Ammon's horn (tissue), 1 donor: Measurements from ENCODE around the gene IGSF21.
"Not testable (repeated sequence)": the region's sequence is repeated elsewhere in the genome, so short reads cannot be mapped to it uniquely, and the experiment has no call there.

Source experiments
- DNase-seq: peaks from one replicate; pipeline ENCODE4 v3.0.0-alpha.2; 2016; ENCODE audit warnings: low spot score

The IGSF21 gene

DNA sequence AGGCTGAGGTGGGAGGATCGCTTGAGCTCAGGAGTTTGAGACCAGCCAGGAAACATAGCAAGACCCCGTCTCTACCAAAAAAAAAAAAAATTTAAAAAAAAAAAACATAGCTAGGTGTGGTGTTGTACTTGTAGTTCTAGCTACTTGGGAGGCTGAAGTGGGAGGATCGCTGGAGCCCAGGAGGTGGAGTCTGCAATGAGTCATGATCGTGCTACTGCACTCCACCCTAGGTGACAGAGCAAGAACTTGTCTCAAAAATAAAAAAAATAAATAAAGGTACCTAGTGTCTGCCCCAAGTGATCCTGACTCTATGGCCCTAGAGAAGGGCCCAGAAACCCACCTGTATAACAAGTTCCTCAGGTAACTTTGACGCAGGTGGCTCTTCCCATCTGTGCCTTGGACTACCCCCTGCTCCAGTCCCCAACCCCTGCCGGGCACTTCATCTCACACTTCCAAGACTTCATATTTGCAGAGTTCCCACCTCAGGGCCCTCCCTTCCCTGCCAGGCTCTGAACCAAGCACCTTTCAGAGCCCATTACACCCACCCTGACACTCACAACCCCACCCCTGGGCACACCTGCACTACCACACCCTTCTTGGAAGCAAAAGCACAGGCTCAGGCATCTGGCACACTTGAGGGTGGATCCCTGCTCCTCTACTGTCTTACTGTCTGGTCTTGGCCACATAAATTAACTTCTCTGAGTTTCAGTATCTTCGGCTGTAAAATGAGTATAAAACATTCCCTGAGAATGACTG lies 292.9 kb downstream of the IGSF21 start:
- no peak for DNase-seq

DNA sequence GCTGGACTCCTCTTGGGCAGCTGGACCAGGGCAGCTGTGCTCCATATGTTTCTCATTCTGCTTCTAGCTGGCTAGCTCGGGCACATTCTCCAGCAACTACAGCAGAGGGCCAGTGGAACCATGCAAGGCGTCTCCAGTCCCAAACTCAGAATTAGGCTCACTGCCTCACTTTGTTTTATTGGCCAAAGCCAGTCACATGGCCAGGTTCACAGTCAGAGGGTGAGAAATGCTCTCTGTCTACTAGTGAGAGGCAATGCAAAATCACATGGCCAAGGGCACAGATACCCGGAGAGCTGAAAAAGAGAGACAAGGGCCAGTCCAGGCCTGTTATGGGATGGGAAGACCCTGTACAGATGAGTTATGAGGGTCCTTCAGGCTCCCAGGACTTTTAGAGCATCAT lies 294.3 kb downstream of the IGSF21 start:
- no peak for DNase-seq

DNA sequence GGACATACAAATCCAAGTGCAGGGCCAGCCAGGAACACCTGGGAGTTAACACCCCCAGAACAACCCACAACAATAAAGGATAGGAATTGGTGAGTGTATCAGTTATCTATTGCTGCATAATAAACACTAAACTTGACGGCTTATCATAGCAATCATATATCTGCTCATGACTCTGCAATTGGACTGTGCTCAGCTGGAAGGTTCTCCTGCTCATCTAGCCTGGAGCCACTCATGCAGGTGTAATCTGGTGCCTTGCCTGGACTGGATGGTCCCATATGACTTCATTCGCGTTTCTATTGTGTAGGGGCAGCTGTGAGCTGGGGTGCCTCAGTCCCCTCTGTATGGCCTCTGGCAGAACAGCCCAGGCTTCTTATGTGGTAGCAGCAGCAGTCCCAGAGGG lies 296.9 kb downstream of the IGSF21 start:
- no peak for DNase-seq

DNA sequence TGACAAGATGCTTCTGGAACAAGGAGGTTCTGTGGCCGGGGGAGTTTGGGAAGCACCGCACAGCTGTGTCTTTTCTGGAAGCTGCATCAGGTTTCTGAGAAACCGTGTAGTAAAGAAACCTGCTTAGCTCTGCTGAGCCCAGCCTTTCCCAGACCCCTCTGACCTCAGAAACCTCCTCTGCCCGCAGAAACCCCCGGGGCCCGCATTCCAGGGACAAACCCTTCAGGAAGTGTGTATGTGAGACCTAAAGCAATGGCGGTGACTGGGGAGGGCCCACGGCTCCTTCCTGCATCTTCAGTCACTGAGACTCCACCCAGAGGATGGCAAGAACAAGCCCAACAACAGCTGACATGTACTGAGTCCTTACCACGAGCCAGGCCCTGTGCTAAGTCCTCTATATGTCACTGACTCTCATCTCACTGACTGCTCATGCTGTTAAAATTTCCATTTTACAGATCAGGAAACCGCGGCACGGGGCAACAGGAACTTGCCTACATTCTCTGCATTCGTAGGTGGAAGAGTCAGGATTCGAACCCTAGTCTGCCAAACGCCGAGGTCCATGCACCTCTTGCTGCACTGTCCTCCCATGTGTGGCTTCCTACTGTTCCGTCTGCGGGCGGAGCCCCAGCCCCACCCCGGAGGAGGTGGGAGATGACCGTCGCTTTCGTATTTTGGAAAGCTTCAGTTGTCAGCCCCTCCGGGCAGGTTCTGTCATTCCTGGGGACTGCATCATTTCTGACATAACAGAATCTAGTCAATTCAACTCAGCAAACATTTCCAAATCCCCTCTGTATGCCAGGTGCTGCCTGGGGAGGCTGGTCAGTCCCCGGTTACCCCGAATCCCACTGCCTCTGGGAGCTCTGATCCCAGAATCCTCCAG lies 299.8 kb downstream of the IGSF21 start:
- no peak for DNase-seq

DNA sequence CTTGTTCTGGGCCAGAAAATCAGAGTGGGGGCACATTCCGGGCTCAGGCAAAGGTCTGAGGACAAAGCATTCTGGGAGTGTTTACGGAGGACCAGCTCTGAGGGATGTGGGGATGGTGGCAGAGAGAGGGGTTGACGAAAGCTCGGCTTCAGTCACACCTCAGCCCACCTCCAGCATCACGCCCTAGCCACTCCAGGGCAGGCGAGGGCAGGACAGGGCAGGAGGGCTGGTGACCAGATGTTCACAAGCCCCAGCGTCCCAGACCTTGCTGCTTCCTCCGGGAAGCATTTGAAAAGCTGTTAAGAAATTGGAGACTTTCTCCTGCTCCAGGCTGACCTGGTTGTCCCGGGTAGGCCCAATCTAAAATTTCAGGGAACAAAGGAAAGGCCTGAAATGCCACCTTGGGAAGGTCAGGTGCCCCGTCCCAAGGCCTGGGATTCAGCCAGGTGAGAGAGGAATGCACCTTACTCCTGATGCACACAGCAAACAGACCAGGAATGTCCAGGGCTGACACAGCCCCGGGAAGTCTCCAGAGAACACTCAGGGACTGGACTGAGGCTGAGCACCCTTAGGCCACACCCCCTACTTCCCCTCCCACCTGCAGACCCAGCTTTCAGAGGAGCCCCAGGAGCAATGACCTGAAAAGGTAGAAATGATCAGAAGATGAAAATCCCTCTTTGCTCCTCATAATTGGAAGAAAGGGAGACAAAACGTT lies 301.2 kb downstream of the IGSF21 start:
- DNase-seq = no peak

DNA sequence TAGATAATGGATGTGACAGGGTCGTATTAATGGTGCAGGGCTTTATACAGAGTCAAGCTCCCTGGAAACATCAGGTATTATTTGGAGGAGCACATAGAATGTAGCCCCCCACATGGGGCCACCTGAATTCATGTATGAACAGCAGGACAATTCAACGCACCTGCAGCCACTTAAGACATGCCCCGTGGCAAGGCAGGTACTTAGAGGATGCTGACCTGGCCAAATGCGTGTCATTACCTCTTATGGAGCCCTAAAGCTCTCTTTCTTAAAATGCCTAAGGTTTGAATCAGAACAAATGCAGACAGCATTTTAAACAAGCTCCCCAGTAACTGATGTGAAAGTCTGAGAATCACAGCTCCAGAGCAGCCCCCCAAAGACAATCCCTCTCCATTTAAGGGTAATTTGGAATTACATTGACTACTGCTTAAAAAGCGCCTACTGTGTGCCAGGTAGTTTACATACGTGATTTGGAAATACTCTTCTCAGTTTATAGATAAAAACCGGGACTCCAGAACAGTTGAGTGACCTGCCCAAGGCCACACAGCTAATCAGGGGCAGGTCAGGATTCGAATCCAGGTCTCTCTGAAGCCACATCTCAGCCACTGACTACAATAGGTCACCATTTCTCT lies 302.1 kb downstream of the IGSF21 start:
- no peak for DNase-seq

DNA sequence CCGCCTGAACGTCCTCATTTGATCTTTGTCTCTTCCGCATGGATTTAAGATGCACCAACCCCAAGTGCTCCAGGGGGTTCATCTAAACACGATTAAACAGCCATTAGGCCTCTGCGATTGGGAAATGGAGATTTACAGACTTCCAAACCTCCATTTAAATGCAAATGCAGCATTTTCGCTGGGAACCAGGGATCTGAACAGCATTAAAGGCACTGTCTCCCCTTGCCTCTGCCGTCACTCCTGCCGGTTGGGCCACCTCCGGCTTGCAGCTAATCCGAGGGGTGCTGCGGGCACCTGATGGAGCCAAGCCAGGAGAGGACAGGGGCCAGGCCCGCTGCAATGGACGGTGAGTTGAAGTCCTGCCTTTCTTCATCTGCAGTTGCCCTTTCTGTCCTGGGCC lies 302.8 kb downstream of the IGSF21 start:
- no peak for DNase-seq

DNA sequence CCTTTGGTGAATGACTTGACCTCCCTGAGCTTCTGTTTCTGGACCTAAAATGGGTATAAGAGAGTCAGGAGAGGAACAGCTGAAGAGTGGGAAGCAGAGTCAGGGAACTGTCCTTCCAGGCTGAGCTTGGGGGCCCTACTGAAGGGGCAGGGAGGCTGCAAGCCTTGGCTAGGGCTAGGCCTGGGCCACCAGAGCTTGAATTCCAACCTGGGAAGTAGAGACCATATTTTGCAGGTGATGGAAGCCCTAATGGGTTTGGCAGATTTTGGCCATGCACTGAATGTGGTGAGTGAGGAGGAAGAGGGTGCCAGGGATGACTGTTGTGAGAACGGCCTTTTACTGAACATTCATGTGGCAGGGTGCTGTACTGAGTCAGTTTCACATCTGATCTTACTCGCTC lies 303.7 kb downstream of the IGSF21 start:
- no peak for DNase-seq

DNA sequence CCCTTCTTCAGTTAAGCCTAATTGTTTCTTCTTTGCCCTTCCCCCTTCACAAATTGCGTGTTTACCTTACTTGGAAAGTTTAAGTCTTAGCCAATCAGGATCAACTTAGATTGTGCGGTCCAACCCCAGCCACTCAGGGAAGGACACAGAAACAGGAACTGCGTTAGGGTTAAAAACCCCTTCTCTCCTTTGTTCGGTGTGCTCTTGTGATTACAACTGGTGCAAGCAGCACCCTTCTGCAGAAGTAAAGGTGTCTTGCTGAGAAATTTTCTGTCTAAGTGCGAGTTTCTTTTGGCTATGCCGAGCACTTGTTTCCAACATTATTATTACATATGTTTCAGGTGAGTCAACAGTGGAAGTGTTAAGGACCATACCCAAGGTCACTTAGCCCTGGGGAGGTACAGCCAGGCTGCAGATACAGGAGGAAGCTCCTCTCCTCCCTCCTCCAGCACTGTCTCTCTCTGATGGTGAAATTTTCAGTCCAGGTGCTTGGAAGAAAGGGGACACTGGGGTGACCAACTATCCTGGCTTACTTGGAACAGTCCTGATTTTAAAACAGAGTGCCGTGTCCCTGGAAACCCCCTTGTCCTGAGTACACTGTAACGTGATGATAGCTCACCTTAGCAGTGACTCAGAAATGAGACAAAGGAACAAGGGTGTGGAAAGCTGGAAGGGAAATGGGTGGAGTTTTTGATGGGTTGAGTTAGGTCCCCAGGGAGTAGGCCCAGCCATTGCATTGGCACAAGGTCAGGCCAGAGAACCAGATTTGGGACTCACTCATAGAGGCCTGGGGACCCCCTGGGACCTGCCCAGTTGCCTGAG lies 304.4 kb downstream of the IGSF21 start:
- no peak for DNase-seq

DNA sequence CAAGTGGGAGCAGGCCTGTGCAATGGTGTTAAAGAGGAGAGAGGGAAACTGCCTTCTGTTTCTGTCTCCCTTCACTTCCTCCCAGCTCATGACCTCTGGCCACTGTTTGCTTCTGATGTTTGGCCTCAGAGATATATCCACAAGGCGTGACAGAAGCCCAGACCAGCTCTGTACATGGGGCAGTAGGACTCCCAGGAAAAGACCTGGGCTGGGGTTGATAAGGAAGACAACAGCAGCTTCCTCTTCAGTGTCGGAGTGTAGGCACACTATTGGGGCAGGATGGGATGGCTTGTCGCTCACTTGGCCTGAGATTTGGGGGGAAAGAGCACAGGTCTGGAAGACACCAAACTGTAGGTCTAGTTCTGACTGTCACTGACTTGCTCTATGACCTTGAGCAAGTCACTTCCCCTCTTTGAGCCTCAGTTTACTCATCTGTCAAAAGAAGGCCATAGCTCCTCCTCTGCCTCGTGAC lies 305.3 kb downstream of the IGSF21 start:
- DNase-seq = no peak

DNA sequence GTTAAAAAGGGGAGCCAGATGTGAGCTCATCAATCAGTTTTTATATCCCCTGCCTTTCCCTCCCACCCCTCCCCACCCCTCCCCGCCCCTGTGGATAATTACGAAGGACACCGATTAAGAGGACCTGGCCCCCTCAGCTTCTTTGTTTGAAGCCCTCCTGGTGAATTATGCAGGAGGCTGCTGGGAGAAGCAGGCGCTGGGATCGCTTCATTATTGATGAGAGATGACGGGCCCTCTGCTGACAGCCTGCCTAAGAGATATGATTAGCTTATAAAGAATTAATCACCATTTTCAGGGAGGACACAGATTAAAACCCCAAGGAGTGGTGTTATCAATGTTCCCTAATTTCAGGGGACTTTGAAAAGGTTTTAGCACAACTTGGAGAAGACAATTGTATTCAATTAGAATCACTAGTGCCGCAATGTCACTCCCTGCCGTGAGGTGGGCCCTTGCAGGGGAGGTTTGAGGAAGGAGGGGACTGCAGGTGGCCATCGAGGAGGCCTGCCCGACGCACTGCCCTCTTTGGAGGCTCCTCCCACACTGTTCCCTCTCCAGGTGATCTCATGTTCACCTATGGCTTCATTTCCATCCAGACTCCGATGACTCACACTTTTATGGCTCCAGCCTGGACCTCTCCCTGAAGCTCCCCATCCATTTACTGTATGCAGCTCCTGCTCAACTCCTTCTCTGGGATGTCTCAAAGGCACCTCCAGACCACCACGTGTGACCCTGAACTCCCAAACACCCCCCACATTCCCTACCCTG lies 306.1 kb downstream of the IGSF21 start:
- no peak for DNase-seq

DNA sequence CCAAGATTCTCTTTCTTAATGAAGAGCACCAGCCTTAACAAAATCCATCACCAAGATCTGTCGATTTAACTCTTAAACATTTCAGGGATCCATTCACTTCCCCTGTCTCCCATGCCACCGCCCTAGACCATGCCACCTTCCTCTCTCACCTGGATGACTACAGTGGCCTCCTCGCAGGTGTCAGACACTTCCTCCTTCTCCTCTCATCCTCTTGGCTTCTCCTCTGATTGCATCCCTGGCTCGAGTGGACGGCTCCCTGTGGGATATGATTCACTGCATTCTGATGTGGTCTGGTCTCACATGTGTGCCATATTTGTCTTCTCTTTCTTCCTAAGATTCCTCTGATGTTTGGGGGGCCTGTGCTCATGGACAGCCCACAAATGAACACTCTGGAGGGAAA lies 306.7 kb downstream of the IGSF21 start:
- DNase-seq = no peak

DNA sequence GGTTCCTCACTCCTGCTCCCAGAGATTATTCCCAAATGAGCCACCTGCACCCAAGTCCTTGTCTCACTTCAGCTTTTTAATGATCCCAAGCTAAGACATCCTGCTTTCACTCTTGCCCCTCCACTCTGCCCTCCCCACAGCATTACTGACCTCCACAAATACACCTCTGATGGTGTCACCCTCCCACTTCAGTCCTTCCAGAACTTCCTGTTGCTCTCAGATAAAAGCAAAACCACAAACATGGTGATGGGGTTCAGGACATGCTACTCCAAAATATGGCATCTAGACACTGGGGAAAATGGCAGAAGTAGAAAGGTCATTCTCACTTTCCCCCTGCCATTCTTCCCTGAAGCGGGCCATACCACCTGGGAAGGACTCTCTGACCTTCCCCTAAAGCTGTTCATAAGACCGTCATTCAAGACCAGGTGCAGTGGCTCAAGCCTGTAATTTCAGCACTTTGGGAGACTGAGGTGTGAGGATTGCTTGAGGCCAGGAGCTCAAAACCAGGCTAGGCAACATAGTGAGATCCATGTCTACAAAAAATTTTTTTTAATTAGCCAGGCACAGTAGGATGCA lies 307.4 kb downstream of the IGSF21 start:
- no peak for DNase-seq

DNA sequence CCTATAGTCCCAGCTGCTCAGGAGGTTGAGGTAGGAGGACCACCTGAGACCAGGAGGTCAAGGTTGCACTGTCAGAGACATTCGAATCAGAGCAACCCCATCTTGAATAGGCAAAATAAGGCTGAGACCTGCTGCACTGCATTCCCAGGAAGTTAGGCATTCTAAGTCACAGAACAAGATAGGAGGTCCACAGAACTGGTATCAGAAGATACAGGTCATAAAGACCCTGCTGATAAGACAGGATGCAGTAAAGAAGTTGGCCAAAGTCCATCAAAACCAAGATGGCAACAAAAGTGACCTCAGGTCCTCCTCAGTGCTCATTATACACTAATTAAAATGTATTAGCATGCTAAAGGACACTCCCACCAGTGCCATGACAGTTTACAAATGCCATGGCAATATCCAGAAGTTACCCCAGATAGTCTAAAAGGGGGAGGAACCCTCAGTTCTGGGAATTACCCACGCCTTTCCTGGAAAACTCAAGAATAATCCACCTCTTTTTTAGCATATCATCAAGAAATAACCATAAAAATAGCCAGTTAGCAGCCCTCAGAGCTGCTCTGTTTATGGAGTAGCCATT lies 307.9 kb downstream of the IGSF21 start:
- DNase-seq = no peak

DNA sequence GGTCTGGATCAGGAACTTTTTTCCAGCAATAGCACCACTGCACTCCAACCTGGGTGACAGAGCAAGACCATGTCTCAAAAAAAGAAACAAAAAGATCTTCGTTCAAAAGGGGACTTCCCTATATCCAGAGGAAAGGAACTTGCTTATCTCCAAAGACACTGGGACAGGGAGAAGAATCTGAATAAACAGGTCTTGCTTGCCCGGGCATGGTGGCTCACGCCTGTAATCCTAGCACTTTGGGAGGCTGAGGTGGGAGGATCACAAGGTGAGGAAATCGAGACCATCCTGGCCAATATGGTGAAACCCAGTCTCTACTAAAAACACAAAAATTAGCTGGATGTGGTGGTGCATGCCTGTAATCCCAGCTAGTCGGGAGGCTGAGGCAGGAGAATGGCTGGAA lies 308.5 kb downstream of the IGSF21 start:
- not testable (repeated sequence) for DNase-seq

DNA sequence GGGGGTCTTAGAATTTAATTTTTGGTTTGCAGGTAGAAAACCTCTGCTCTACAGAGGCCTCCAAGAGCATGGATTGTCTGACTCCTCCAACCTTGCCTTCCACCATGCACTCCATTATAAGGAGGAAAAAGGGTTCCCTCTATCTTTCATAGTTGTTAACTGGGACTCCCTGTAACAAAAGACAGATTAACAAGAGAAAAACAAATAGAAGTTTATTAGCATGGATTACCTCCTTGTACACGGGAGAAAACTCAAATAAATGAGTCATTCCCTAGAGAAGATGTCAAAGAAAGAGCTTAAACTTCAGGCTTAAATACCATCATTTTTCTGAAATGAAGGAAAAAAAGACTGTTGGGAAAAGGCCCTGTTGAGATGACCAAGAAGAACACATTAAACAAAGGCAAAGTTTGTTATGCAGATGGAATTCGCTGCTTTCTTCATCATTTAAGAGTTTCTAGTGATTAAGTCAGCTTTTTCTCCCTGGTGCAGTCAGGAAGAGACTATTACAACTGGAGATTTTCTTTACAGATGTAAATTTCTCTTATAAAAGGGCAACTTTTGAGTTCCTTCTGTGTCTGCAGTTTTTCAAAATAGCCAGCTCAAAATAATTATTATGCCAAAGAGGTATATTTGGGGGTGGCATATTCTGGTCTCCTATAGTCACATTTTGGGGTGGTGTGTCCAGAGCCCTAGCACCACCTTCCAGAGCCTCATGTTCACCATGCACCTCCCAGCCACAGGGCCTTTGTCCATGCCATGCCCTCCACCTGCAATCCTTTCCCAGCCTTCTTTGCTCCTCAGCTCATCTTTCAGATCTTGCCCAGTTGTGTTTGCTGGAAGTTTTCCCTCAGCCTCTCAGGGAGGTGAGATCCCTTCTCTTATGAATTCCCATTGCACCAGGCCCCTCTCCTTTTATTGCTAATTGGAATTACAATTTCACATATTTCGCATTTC lies 310.0 kb downstream of the IGSF21 start:
- no peak for DNase-seq

DNA sequence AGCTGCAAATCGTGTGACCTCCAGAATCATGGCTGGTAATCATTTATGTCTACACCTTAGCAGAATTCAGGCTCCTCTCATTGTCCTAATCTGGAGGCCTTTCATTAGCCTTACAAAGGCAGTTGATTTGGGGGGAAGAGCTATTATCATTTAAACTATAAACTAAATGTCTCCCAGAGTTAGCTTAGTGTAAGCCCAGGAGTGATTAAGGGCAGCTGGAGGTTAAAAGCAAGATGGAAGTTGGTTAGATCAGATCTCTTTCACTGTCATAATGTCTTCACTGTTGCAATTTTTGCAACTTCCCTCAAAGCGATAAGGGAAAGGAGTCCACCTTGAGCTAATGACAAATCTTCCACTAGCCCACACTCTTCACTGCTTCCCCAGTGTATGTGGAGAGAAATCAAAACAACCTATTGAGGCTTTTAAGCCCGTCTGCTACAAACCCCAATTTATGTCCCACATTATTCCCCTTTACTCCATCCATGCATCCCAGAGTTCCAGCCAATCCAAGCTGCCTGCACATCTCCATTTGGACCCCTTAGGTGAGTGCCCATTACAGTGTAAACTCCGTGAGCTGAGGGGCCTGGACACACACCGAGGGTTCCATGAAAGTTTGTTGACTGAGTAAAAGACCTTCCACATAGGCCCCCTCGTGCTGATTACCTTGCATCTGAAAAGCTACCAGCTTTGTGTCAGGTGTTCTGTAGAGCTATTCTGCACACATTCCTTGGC lies 311.7 kb downstream of the IGSF21 start:
- DNase-seq = no peak

DNA sequence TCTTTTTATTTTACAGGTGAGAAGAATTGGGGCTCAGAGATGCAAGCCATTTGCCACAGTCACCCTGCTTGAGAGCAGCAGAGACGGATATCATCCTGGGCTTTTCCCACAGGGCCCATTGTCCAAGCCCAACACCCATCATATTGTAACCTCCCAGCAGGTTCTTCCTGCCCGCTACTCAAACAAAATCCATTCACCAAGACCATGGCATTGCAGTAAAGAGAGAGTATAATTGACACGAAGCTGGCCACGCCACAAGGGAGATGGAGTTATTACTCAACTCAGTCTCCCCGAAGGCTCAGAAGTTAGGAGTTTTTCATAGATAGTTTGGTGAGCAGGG lies 312.2 kb downstream of the IGSF21 start:
- DNase-seq = no peak
